Fibroblast of the aortic adventitia (primary cell): ENCODE data around the gene GHRHR. TPM values are rescaled to one million over a fixed set of nuclear protein-coding genes. Genes with fewer than 3 reads are reported as not detected.
A peak's percentile ranks its signal among the peaks of the same experiment; 100 is the strongest.

ENCODE experiments used
- DNase-seq: peaks from one replicate; pipeline ENCODE4 v3.0.0-alpha.2; 2010; ENCODE audit warnings: low read depth
- H3K4me3 ChIP-seq: 2 replicates; pipeline ENCODE4 v1.5.1; 2011; ENCODE audit warnings: low read depth, mild to moderate bottlenecking, control low read depth, low read length, moderate library complexity
- total RNA-seq: library from RNA; depleted of rRNA; stranded (reverse); fragments of >200 nt; gene quantifications from 2 replicates; pipeline ENCODE4 v1.2.3, GENCODE V29; 2012; ENCODE audit warnings: low replicate concordance
- TF ChIP-seq, protein P1 (sequence below): IDR thresholded peaks from 2 replicates; pipeline ENCODE4 v1.5.1; 2011; ENCODE audit warnings: mild to moderate bottlenecking, low read length, control low read depth, inconsistent platforms; ENCODE audit not compliant: insufficient read depth

The GHRHR gene
- total RNA-seq, 1 donor, result not detected

GRCh38 chr7:30937416-30937815 is 26.3 kb upstream of the GHRHR start:
- H3K4me3 ChIP-seq, result no peak overlapping the region
- no peak for DNase-seq
- TF ChIP-seq, protein P1, sequence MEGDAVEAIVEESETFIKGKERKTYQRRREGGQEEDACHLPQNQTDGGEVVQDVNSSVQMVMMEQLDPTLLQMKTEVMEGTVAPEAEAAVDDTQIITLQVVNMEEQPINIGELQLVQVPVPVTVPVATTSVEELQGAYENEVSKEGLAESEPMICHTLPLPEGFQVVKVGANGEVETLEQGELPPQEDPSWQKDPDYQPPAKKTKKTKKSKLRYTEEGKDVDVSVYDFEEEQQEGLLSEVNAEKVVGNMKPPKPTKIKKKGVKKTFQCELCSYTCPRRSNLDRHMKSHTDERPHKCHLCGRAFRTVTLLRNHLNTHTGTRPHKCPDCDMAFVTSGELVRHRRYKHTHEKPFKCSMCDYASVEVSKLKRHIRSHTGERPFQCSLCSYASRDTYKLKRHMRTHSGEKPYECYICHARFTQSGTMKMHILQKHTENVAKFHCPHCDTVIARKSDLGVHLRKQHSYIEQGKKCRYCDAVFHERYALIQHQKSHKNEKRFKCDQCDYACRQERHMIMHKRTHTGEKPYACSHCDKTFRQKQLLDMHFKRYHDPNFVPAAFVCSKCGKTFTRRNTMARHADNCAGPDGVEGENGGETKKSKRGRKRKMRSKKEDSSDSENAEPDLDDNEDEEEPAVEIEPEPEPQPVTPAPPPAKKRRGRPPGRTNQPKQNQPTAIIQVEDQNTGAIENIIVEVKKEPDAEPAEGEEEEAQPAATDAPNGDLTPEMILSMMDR, result no peak

- peak overlapping the region; percentile 3 for H3K4me3 ChIP-seq
- TF ChIP-seq, protein P1, result peak; percentile 99
- peak; percentile 66 for DNase-seq
Observed at GRCh38 chr7:30938435-30939316, 25.1 kb upstream of the GHRHR start.

GRCh38 chr7:30941582-30942323 is 22.0 kb upstream of the GHRHR start:
- DNase-seq, result no peak
- H3K4me3 ChIP-seq, result no peak overlapping the region
- TF ChIP-seq, protein P1, result no peak

GRCh38 chr7:30950197-30950596 is 13.6 kb upstream of the GHRHR start:
- no peak overlapping the region for H3K4me3 ChIP-seq
- TF ChIP-seq, protein P1, result no peak
- DNase-seq, result no peak

- no peak for DNase-seq
- TF ChIP-seq, protein P1, result no peak
- H3K4me3 ChIP-seq, result no peak overlapping the region
Observed at GRCh38 chr7:30954914-30955313, 8.8 kb upstream of the GHRHR start.

DNA sequence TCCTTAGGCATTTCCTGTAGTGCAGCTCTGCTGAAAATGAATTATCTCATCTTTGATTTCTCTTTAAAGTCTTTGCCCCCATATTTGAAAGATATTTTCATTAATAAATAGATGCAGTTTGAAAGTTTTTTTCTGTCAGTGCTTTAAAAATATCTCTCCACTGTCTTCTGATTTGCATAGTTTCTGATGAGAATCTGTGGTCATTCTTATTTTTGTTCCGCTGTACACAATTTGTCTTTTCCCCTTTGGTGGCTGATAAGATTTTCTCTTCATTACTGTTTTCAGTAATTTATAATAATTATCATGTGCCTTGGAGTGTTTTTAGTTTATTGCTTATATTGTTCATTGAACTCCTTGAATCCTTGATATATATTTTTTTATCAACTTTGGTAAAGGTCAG is 7.0 kb upstream of the GHRHR start:
- TF ChIP-seq, protein P1, result no peak
- DNase-seq, result no peak
- H3K4me3 ChIP-seq, result no peak overlapping the region
